SK-N-MC (cell line): Measurements from ENCODE around the gene TLR1.
"Not testable (repeated sequence)": the region's sequence is repeated elsewhere in the genome, so short reads cannot be mapped to it uniquely, and the experiment has no call there.

Experiments
- DNase-seq: peaks from one replicate; pipeline ENCODE4 v3.0.0-alpha.2; 2011; ENCODE audit warnings: low read depth, low spot score
- H3K27ac ChIP-seq: fragments of 200-600 bp; sonication (generic); 2 replicates; pipeline ENCODE4 v1.5.1; 2016; ENCODE audit warnings: mixed run types
- H3K36me3 ChIP-seq: fragments of 200-600 bp; sonication (generic); 2 replicates; pipeline ENCODE4 v1.6.1; 2017; ENCODE audit warnings: antibody characterized with exemption, low read length, mixed read lengths; ENCODE audit not compliant: insufficient read depth
- H3K4me3 ChIP-seq: fragments of 200-600 bp; sonication (generic); 2 replicates; pipeline ENCODE4 v1.5.1; 2016
- H3K9ac ChIP-seq: fragments of 200-600 bp; sonication (generic); 2 replicates; pipeline ENCODE4 v1.8.0; 2017; ENCODE audit warnings: mixed run types, mixed read lengths; ENCODE audit not compliant: insufficient read length
- H3K9me3 ChIP-seq: fragments of 200-600 bp; sonication (generic); 2 replicates; pipeline ENCODE4 v1.6.1; 2017; ENCODE audit warnings: low read depth, mild to moderate bottlenecking, antibody characterized with exemption, low read length, moderate library complexity, mixed read lengths
- EZH2 ChIP-seq: fragments of 200-600 bp; sonication (generic); IDR thresholded peaks from one replicate; pipeline ENCODE4 v1.6.1; 2017; ENCODE audit warnings: antibody characterized with exemption
- FOXP2 ChIP-seq: optimal IDR thresholded peaks from 2 replicates; pipeline ENCODE3; 2011; ENCODE audit warnings: mild to moderate bottlenecking, moderate library complexity; ENCODE audit not compliant: insufficient read depth; ENCODE audit errors: extremely low read length, control extremely low read depth
- POLR2AphosphoS5 ChIP-seq: IDR thresholded peaks from 2 replicates; pipeline ENCODE4 v1.6.1; 2012; ENCODE audit warnings: mild to moderate bottlenecking, low read depth, low read length, borderline replicate concordance

The TLR1 gene

DNA sequence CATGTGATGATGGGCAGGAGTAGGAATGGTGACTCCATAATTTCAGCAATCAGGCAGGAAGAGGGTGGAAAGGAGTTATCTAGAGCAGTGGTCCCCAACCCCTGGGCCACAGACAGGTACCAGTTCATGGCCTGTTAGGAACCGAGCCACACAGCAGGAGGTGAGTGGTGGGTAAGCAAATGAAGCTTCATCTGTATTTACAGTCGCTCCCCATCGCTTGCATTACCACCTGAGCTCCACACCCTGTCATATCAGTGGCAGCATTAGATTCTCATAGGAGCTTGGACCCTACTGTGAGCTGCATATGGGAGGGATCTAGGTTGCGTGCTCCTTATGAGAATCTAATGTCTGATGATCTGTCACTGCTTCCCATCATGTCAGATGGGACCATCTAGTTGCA lies 20.4 kb downstream of the TLR1 start:
- TF ChIP-seq EZH2 (no peak), POLR2AphosphoS5 (no peak), FOXP2 (no peak)
- no peak overlapping the region for H3K9ac ChIP-seq
- H3K36me3 ChIP-seq = no peaks in the 10 kb centered on the region
- no peaks in the 10 kb centered on the region for H3K9me3 ChIP-seq
- DNase-seq = no peak
- no peak overlapping the region for H3K27ac ChIP-seq
- no peak overlapping the region for H3K4me3 ChIP-seq

DNA sequence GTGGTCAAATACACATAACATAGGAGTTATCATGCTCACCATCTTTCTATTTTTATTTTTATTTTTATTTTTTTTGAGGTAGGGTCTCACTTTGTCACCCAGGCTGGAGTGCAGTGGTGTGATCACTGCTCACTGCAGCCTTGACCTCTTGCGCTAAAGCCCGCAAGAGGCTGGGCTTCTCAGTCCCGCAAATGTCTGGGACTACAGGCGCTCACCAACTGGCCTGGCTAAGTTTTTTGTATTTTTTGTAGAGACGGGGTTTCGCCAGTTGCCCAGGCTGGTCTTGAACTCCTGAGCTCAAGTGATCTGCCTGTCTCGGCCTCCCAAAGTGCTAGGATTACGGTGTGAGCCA lies 21.5 kb downstream of the TLR1 start:
- Histone ChIP-seq H3K27ac (no peak overlapping the region), H3K36me3 (no peaks in the 10 kb centered on the region), H3K9me3 (no peaks in the 10 kb centered on the region), H3K9ac (no peak overlapping the region), H3K4me3 (no peak overlapping the region)
- no peak for DNase-seq
- TF ChIP-seq FOXP2 (no peak), EZH2 (no peak), POLR2AphosphoS5 (no peak)

DNA sequence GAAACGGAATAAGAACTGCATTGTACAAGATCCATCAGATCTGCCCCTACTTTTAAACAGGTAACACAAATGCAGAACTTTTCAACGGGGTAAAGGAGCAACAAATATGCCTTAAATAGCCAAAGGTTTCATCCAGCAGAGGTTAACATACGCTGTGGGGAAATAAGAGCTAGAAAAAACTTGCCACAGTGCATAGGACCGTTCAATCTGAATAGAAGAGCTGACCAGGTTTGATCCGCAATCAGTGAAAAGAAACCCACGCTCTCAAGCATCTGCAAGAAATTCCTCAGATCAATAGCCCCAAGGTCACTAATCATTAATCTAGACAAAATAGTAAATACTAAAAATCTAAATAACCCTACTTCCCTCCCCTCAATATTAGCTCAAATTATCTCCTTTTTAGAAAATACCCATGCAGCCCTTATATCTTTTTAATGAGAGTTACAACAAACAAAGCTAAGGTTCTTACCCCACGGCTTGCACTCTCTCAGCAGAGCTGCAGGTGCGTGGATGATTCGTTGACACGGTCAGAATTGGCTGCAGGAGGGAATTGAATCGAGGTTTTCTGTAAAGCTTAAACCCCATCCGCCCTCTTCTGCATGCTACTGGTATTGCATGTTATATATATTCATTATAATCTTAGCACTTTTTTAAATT lies 22.0 kb downstream of the TLR1 start, which contains the start of gene TLR10:
Gene TLR10 (minus strand): TSS at position 539 of the 657 bp plus-strand sequence. CDS start 7,400 bp downstream, outside the sequence.
- no peak for DNase-seq
- no peaks in the 10 kb centered on the region for H3K9me3 ChIP-seq
- H3K9ac ChIP-seq = no peak within 1 kb of the TSS
- no peak within 1 kb of the TSS for H3K27ac ChIP-seq
- no peaks in the 10 kb centered on the region for H3K36me3 ChIP-seq
- no peak for TF ChIP-seq EZH2
- TF ChIP-seq FOXP2 = no peak
- no peak for TF ChIP-seq POLR2AphosphoS5
- no peak within 1 kb of the TSS for H3K4me3 ChIP-seq

- no peak for DNase-seq
- no peaks in the 10 kb centered on the region for H3K36me3 ChIP-seq
- no peak for TF ChIP-seq POLR2AphosphoS5
- no peak for TF ChIP-seq FOXP2
- TF ChIP-seq EZH2 = no peak
- H3K27ac ChIP-seq = no peak overlapping the region
- no peaks in the 10 kb centered on the region for H3K9me3 ChIP-seq
- no peak overlapping the region for H3K9ac ChIP-seq
- H3K4me3 ChIP-seq = no peak overlapping the region
Measured at GRCh38 chr4:38781854-38782261, 22.7 kb downstream of the TLR1 start.

- no peak for DNase-seq
- no peaks in the 10 kb centered on the region for H3K36me3 ChIP-seq
- H3K9me3 ChIP-seq = no peaks in the 10 kb centered on the region
- TF ChIP-seq FOXP2 = no peak
- TF ChIP-seq EZH2 = no peak
- TF ChIP-seq POLR2AphosphoS5 = no peak
- no peak overlapping the region for H3K4me3 ChIP-seq
- H3K27ac ChIP-seq = no peak overlapping the region
- no peak overlapping the region for H3K9ac ChIP-seq
Measured at GRCh38 chr4:38780833-38781484, 23.6 kb downstream of the TLR1 start.

- no peaks in the 10 kb centered on the region for H3K36me3 ChIP-seq
- no peak for DNase-seq
- H3K4me3 ChIP-seq = no peak overlapping the region
- no peaks in the 10 kb centered on the region for H3K9me3 ChIP-seq
- H3K27ac ChIP-seq = no peak overlapping the region
- TF ChIP-seq FOXP2 = no peak
- no peak for TF ChIP-seq EZH2
- no peak for TF ChIP-seq POLR2AphosphoS5
- no peak overlapping the region for H3K9ac ChIP-seq
Measured at GRCh38 chr4:38779790-38780189, 24.8 kb downstream of the TLR1 start.

DNA sequence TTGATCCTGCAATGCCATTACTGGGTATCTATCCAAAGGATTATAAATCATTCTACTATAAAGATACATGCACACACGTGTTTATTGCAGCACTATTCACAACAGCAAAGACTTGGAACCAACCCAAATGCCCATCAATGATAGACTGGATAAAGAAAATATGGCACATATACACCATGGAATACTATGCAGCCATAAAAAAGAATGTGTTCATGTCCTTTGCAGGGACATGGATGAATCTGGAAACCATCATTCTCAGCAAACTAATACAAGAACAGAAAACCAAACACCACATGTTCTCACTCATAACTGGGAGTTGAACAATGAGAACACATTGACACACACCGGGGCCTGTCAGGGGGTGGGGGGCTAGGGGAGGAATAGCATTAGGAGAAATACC lies 26.7 kb downstream of the TLR1 start:
- not testable (repeated sequence) for H3K9ac ChIP-seq, DNase-seq, H3K36me3 ChIP-seq, H3K9me3 ChIP-seq, H3K27ac ChIP-seq, H3K4me3 ChIP-seq

- no peaks in the 10 kb centered on the region for H3K9me3 ChIP-seq
- no peak overlapping the region for H3K4me3 ChIP-seq
- TF ChIP-seq EZH2 (no peak), FOXP2 (no peak), POLR2AphosphoS5 (no peak)
- H3K9ac ChIP-seq = no peak overlapping the region
- DNase-seq = no peak
- H3K27ac ChIP-seq = no peak overlapping the region
- H3K36me3 ChIP-seq = no peaks in the 10 kb centered on the region
Measured at GRCh38 chr4:38775326-38775725, 29.3 kb downstream of the TLR1 start.

DNA sequence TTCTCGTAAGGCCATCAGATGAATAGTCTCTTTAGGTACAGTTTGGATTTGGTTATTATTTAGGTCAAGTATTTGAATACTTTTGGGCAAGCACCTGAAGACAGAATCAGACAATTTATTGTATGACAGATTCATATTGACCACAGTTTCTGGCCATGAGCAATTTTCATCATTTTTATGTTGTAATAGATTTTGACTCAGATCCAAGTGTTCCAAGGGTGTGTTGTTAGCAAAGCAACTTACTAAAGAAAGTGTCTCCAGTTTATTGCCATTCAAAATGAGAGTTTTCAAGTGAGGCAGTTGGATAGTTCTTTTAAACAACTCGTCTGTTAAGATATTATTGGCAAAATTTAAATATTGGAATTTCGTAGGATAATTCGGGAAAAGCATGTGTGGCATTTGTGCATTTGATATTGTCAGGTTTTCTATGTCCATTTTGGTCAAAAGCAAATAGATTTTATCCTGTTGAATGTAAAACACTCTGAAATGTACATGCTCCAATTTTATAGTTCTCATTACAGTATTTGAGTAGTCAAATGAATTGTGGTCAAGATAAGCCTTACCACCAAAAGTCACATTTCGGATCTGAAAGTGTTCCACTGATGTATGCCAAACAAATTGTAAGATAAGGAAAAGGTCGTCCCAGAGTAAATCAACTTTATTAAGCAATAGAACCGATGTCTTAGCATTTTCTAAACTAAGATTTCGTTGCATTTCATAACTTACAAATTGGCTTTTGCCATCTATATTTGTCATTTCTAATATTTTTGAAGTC lies 30.2 kb downstream of the TLR1 start:
- H3K27ac ChIP-seq = no peak overlapping the region
- H3K9me3 ChIP-seq = no peaks in the 10 kb centered on the region
- H3K9ac ChIP-seq = no peak overlapping the region
- no peak for TF ChIP-seq FOXP2
- TF ChIP-seq POLR2AphosphoS5 = no peak
- no peak for TF ChIP-seq EZH2
- DNase-seq = no peak
- H3K4me3 ChIP-seq = no peak overlapping the region
- H3K36me3 ChIP-seq = no peaks in the 10 kb centered on the region

DNA sequence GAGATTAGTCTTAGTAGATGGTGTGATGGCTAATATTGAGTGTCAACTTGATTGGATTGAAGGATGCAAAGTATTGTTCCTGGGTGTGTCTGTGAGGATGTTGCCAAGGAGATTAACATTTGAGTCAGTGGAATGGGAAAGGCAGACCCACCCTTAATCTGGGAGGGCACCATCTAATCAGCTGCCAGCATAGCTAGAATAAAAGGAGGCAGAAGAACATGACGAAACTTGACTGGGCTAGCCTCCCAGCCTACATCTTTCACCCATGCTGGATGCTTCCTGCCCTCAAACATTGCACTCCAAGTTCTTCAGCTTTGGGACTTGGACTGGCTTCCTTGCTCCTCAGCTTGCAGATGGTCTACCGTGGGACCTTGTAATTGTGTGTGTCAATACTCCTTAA lies 34.3 kb downstream of the TLR1 start:
- not testable (repeated sequence) for H3K9ac ChIP-seq, H3K36me3 ChIP-seq, DNase-seq, H3K4me3 ChIP-seq, H3K27ac ChIP-seq, H3K9me3 ChIP-seq
